SK-N-MC (cell line): ENCODE data around the gene CDV3.

Experiments used
- DNase-seq: peaks from one replicate; pipeline ENCODE4 v3.0.0-alpha.2; 2011; ENCODE audit warnings: low read depth, low spot score
- H3K27ac ChIP-seq: fragments of 200-600 bp; sonication (generic); 2 replicates; pipeline ENCODE4 v1.5.1; 2016; ENCODE audit warnings: mixed run types
- H3K36me3 ChIP-seq: fragments of 200-600 bp; sonication (generic); 2 replicates; pipeline ENCODE4 v1.6.1; 2017; ENCODE audit warnings: antibody characterized with exemption, low read length, mixed read lengths; ENCODE audit not compliant: insufficient read depth
- H3K4me3 ChIP-seq: fragments of 200-600 bp; sonication (generic); 2 replicates; pipeline ENCODE4 v1.5.1; 2016
- H3K9ac ChIP-seq: fragments of 200-600 bp; sonication (generic); 2 replicates; pipeline ENCODE4 v1.8.0; 2017; ENCODE audit warnings: mixed run types, mixed read lengths; ENCODE audit not compliant: insufficient read length
- H3K9me3 ChIP-seq: fragments of 200-600 bp; sonication (generic); 2 replicates; pipeline ENCODE4 v1.6.1; 2017; ENCODE audit warnings: low read depth, mild to moderate bottlenecking, antibody characterized with exemption, low read length, moderate library complexity, mixed read lengths
- EZH2 ChIP-seq: fragments of 200-600 bp; sonication (generic); IDR thresholded peaks from one replicate; pipeline ENCODE4 v1.6.1; 2017; ENCODE audit warnings: antibody characterized with exemption
- FOXP2 ChIP-seq: optimal IDR thresholded peaks from 2 replicates; pipeline ENCODE3; 2011; ENCODE audit warnings: mild to moderate bottlenecking, moderate library complexity; ENCODE audit not compliant: insufficient read depth; ENCODE audit errors: extremely low read length, control extremely low read depth
- POLR2AphosphoS5 ChIP-seq: IDR thresholded peaks from 2 replicates; pipeline ENCODE4 v1.6.1; 2012; ENCODE audit warnings: mild to moderate bottlenecking, low read depth, low read length, borderline replicate concordance

The CDV3 gene

DNA sequence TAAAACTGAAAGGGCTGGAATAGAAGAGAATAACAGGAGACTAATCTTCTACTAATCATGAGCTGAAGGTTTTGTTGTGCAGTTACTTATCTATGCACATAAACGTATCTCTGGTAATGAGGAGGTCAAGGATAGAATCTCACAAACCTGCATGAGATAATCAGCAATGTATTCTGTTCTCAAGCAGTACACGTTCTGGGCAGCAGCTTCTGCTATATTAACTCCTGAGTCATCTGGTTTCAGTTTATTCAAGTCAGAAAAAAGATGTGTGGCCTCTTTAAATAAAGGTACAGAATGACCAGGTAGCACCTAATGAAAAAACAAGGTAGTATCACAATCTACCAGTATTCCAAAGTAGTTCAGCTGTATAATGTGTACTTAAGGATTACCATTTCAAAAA lies 34.9 kb downstream of the CDV3 start:
- DNase-seq = no peak
- peaks cover 81% of the 10 kb centered on the region for H3K36me3 ChIP-seq
- TF ChIP-seq EZH2 = no peak
- TF ChIP-seq FOXP2 = no peak
- TF ChIP-seq POLR2AphosphoS5 = no peak
- H3K27ac ChIP-seq = no peak overlapping the region
- no peak overlapping the region for H3K4me3 ChIP-seq
- no peak overlapping the region for H3K9ac ChIP-seq
- H3K9me3 ChIP-seq = no peaks in the 10 kb centered on the region

DNA sequence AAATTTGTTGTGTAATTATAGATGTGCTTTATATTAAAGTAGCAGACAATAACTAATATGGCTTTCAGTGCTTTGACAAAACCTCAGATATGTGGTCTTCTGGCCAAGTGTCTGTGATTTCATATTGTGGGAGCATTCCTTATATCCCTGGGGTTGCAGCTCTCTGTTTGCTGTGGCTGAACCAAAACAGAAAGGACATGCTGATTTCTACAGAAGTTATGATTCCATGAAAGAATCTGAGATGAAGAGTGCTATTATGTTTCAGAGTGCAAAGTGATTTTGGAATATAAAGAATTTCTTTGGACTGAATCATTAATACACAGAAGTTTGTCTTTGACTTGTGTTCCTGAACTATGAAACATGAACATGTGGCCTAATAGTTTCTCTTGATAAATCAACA lies 36.5 kb downstream of the CDV3 start:
- Histone ChIP-seq H3K9me3 (no peaks in the 10 kb centered on the region), H3K27ac (no peak overlapping the region), H3K36me3 (peaks cover 83% of the 10 kb centered on the region), H3K9ac (no peak overlapping the region), H3K4me3 (no peak overlapping the region)
- no peak for TF ChIP-seq POLR2AphosphoS5
- TF ChIP-seq FOXP2 = no peak
- no peak for TF ChIP-seq EZH2
- DNase-seq = no peak

DNA sequence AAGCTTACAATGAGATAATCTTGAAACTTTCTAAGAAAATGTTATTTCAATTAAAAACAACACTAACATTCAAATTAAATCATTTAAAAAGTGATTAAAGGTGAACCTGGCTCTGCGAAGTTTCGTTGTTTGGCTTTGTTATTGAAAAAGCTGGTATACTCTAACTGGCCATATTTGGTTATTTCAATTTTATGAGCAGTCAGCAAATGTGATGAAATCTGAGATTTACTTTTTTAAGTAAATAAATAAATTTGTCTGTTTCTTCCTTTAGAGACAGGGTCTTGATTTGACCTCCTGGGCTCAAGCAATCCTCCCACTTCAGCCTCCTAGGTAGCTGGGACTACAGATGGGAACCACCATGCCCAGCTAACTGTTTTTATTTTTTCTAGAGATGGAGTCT lies 38.0 kb downstream of the CDV3 start:
- Histone ChIP-seq H3K9me3 (no peaks in the 10 kb centered on the region), H3K9ac (no peak overlapping the region), H3K36me3 (peaks cover 85% of the 10 kb centered on the region), H3K27ac (no peak overlapping the region), H3K4me3 (no peak overlapping the region)
- TF ChIP-seq POLR2AphosphoS5 (no peak), FOXP2 (no peak), EZH2 (no peak)
- no peak for DNase-seq

DNA sequence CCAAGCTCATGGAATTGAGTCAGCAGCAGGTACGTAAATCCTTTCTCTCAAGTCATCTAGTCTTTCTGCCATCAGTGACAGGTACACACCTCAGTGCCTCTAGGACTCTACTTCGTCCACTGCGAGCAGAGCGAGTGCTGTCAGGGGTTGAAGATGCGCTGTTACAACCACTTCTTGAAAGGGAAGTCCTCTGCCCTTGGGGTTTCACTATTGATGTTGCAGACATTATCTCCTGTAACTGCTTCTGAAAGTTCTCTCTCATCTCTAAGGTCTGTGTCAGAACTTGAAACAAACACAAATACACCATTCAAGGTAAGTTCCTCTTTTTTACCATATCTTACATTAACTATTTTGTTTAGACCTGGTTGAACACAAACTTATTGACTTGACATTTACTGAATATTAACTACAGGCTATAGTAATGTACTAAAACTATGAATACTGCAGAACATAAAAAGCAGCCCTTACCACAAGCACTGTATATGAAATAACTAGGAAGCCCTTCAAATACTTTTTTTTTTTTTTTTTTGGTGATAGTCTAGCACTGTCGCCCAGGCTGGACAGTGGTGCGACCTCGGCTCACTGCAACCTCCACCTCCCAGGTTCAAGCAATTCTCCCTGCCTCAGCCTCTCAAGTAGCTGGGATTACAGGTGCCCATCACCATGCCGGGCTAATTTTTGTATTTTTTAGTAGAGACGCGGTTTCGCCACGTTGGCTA lies 46.7 kb downstream of the CDV3 start:
- Histone ChIP-seq H3K9ac (no peak overlapping the region), H3K4me3 (no peak overlapping the region), H3K36me3 (peaks cover 90% of the 10 kb centered on the region), H3K27ac (no peak overlapping the region), H3K9me3 (no peaks in the 10 kb centered on the region)
- no peak for DNase-seq
- no peak for TF ChIP-seq POLR2AphosphoS5
- no peak for TF ChIP-seq EZH2
- TF ChIP-seq FOXP2 = no peak

DNA sequence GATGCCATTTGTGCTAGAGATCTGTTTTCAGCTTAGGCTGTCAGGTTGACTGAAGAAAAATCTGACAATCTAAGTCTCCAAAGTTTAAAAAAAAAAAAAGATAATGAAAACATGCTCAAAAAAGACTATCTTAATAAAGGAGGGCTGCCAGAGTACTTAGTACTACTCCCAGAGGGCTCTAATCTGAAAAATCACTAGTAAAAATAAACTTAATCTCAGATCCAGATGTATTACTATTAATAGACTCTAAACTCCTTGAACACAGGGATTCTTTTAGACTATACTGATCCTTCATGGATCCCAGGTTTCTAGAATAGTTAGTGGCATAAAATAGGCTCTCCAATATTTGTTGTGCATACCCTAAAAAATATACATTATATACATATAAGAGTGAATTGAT lies 54.3 kb downstream of the CDV3 start:
- H3K9ac ChIP-seq = no peak overlapping the region
- H3K9me3 ChIP-seq = no peaks in the 10 kb centered on the region
- TF ChIP-seq EZH2 = no peak
- TF ChIP-seq FOXP2 = no peak
- TF ChIP-seq POLR2AphosphoS5 = no peak
- no peak overlapping the region for H3K27ac ChIP-seq
- no peak for DNase-seq
- H3K4me3 ChIP-seq = no peak overlapping the region
- peaks cover 92% of the 10 kb centered on the region for H3K36me3 ChIP-seq

DNA sequence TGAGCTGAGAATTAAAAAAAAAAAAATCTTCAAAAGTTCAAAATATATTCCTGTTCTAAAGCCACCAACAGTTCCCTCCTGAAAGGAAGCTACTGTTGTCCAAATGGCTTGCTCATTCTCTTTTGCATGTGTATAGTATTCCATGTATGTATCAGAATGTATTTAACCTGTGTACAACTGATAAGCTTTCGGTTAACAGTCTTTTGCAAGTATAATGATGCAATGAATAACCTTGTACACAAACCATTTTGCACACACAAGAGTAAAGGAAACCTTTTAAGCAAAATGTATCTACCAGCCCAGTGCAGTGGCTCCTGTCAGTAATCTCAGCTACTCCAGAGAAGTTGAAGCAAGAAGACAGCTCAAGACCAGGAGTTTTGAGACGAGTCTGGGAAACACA lies 55.7 kb downstream of the CDV3 start:
- H3K36me3 ChIP-seq = peaks cover 92% of the 10 kb centered on the region
- 0 out of 2 replicates have a peak overlapping the region, but pooled peaks have one; percentile 1 for H3K27ac ChIP-seq
- H3K4me3 ChIP-seq = no peak overlapping the region

DNA sequence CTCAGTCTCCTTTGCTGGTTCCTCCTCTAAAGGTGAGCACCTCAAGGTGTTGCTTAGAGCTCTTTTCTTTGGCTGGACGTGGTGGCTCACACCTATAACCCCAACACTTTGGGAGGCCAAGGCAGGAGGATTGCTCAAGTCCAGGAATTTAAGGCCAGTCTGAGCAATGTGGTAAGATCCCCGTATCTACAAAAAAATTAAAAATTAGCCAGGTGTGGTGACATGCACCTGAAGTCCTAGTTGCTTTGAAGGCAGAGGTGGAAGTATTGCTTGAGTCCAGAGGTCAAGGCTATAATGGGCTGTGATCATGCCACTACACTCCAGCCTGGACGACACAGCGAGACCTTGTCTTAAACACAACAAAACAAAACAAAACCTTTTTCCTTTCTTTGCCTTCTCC lies 60.0 kb downstream of the CDV3 start:
- Histone ChIP-seq H3K9me3 (no peaks in the 10 kb centered on the region), H3K36me3 (peaks cover 91% of the 10 kb centered on the region), H3K27ac (no peak overlapping the region), H3K9ac (no peak overlapping the region), H3K4me3 (no peak overlapping the region)
- TF ChIP-seq EZH2 (no peak), POLR2AphosphoS5 (no peak), FOXP2 (no peak)
- no peak for DNase-seq

More for the DNA sequence above, 55.7 kb downstream of the CDV3 start:
- DNase-seq = no peak
- Histone ChIP-seq H3K9ac (no peak overlapping the region), H3K9me3 (no peaks in the 10 kb centered on the region)
- TF ChIP-seq EZH2 (no peak), FOXP2 (no peak), POLR2AphosphoS5 (no peak)
